NCI-H1092 (cell line): ENCODE results near the gene ITGAE.
"Not testable (repeated sequence)": the region's sequence is repeated elsewhere in the genome, so short reads cannot be mapped to it uniquely, and the experiment has no call there.

Experiments used
- DNase-seq: peaks from one replicate; lab custom pipeline; 2025; lab: John Stamatoyannopoulos, UW

The ITGAE gene

GRCh38 chr17:3795390-3796102 lies 5.4 kb downstream of the ITGAE start:
- DNase-seq, result no peak

GRCh38 chr17:3794557-3795389 lies 6.2 kb downstream of the ITGAE start:
- DNase-seq, result no peak

- not testable (repeated sequence) for DNase-seq
Measured at GRCh38 chr17:3794152-3794551, 6.8 kb downstream of the ITGAE start.

- not testable (repeated sequence) for DNase-seq
Measured at GRCh38 chr17:3793258-3793657, 7.7 kb downstream of the ITGAE start.

- no peak for DNase-seq
Measured at GRCh38 chr17:3792481-3792880, 8.5 kb downstream of the ITGAE start.

- DNase-seq, result no peak
Measured at GRCh38 chr17:3788200-3788599, 12.8 kb downstream of the ITGAE start.

- DNase-seq, result not testable (repeated sequence)
Measured at GRCh38 chr17:3785323-3785722, 15.7 kb downstream of the ITGAE start.

- no peak for DNase-seq
Measured at GRCh38 chr17:3782751-3783150, 18.2 kb downstream of the ITGAE start.

GRCh38 chr17:3780986-3781385 lies 20.0 kb downstream of the ITGAE start:
- DNase-seq, result no peak

- no peak for DNase-seq
Measured at GRCh38 chr17:3777366-3778120, 23.4 kb downstream of the ITGAE start.

GRCh38 chr17:3773966-3774365 lies 27.0 kb downstream of the ITGAE start:
- no peak for DNase-seq

GRCh38 chr17:3773511-3773910 lies 27.5 kb downstream of the ITGAE start:
- DNase-seq, result no peak

GRCh38 chr17:3772764-3773163 lies 28.2 kb downstream of the ITGAE start:
- DNase-seq, result no peak

GRCh38 chr17:3771140-3771539 lies 29.8 kb downstream of the ITGAE start:
- no peak for DNase-seq

- DNase-seq, result no peak
Measured at GRCh38 chr17:3770466-3770865, 30.5 kb downstream of the ITGAE start.

GRCh38 chr17:3768769-3769168 lies 32.2 kb downstream of the ITGAE start:
- DNase-seq, result no peak

- no peak for DNase-seq
Measured at GRCh38 chr17:3768341-3768740, 32.6 kb downstream of the ITGAE start.

- DNase-seq, result no peak
Measured at GRCh38 chr17:3766779-3767178, 34.2 kb downstream of the ITGAE start.

- DNase-seq, result no peak
Measured at GRCh38 chr17:3765981-3766380, 35.0 kb downstream of the ITGAE start.

- no peak for DNase-seq
Measured at GRCh38 chr17:3763777-3764170, 37.2 kb downstream of the ITGAE start.

- DNase-seq, result no peak
Measured at GRCh38 chr17:3762922-3763776, 37.8 kb downstream of the ITGAE start.

GRCh38 chr17:3761918-3762380 lies 39.0 kb downstream of the ITGAE start:
- DNase-seq, result no peak
